ENCODE measurements around the gene AFF1. TPM values are rescaled to one million over a fixed set of nuclear protein-coding genes. Genes with fewer than 3 reads are reported as not detected.
A peak's percentile ranks its signal among the peaks of the same experiment; 100 is the strongest.

Gene AFF1
- total RNA-seq, 3 donors from 2014 or later = 67.2 to 80.5 (median 70.5) TPM

GRCh38 chr4:87044511-87045233, 109.9 kb downstream of the AFF1 start:
- Histone ChIP-seq H3K4me3 (peak overlapping the region in 1 of 3 donors; percentile 37), H3K9me3 (no peaks in the 10 kb centered on the region), H3K36me3 (no peaks in the 10 kb centered on the region), H3K4me1 (no peaks in the 10 kb centered on the region), H3K27me3 (no peaks in the 10 kb centered on the region), H3K27ac (peak overlapping the region; percentile 72 to 90)
- DNase-seq (ENCODE audit: low spot score in 2 of 2) = no peak
- TF ChIP-seq CTCF (IDR thresholded peaks at IDR 0.05) (no peak), POLR2A (IDR thresholded peaks at IDR 0.05) (no peak), POLR2AphosphoS5 (IDR thresholded peaks at IDR 0.05) (no peak)
- intact Hi-C loops (cut with DNase I; ENCODE audit: low total_unique reads) = no loop called here

- no peaks in the 10 kb centered on the region for H3K36me3 ChIP-seq
- peak overlapping the region; percentile 72 to 90 for H3K27ac ChIP-seq
- H3K27me3 ChIP-seq = no peaks in the 10 kb centered on the region
- intact Hi-C loops (cut with DNase I; ENCODE audit: low total_unique reads) = no loop called here
- no peaks in the 10 kb centered on the region for H3K9me3 ChIP-seq
- H3K4me1 ChIP-seq = no peaks in the 10 kb centered on the region
- no peak for DNase-seq (ENCODE audit: low spot score in 2 of 2)
- TF ChIP-seq POLR2A (IDR thresholded peaks at IDR 0.05) = no peak
- no peak for TF ChIP-seq POLR2AphosphoS5 (IDR thresholded peaks at IDR 0.05)
- TF ChIP-seq CTCF (IDR thresholded peaks at IDR 0.05) = no peak
- H3K4me3 ChIP-seq = peak overlapping the region in 1 of 3 donors; percentile 37
Measured at GRCh38 chr4:87045234-87045558, 110.4 kb downstream of the AFF1 start.

- Histone ChIP-seq H3K4me3 (peak overlapping the region in 1 of 3 donors; percentile 37), H3K27me3 (no peaks in the 10 kb centered on the region), H3K4me1 (no peaks in the 10 kb centered on the region), H3K9me3 (no peaks in the 10 kb centered on the region), H3K27ac (peak overlapping the region; percentile 72 to 90), H3K36me3 (no peaks in the 10 kb centered on the region)
- DNase-seq (ENCODE audit: low spot score in 2 of 2) = no peak
- TF ChIP-seq CTCF (IDR thresholded peaks at IDR 0.05) (no peak), POLR2AphosphoS5 (IDR thresholded peaks at IDR 0.05) (peak in 2 of 3 donors; percentile 17 to 19), POLR2A (IDR thresholded peaks at IDR 0.05) (no peak)
- intact Hi-C loops (cut with DNase I; ENCODE audit: low total_unique reads) = no loop called here
Measured at GRCh38 chr4:87045659-87046058, 110.8 kb downstream of the AFF1 start.

- no peak for TF ChIP-seq CTCF (IDR thresholded peaks at IDR 0.05)
- TF ChIP-seq POLR2AphosphoS5 (IDR thresholded peaks at IDR 0.05) = peak in 1 of 3 donors; percentile 14
- TF ChIP-seq POLR2A (IDR thresholded peaks at IDR 0.05) = no peak
- no peaks in the 10 kb centered on the region for H3K9me3 ChIP-seq
- H3K27ac ChIP-seq = peak overlapping the region; percentile 72 to 90
- intact Hi-C loops (cut with DNase I; ENCODE audit: low total_unique reads) = no loop called here
- no peaks in the 10 kb centered on the region for H3K27me3 ChIP-seq
- H3K36me3 ChIP-seq = no peaks in the 10 kb centered on the region
- H3K4me3 ChIP-seq = no peak overlapping the region
- no peak for DNase-seq (ENCODE audit: low spot score in 2 of 2)
- H3K4me1 ChIP-seq = no peaks in the 10 kb centered on the region
Measured at GRCh38 chr4:87046121-87046551, 111.3 kb downstream of the AFF1 start.

- no peak overlapping the region for H3K4me3 ChIP-seq
- TF ChIP-seq POLR2A (IDR thresholded peaks at IDR 0.05) = no peak
- peak overlapping the region; percentile 72 to 78 for H3K27ac ChIP-seq
- H3K36me3 ChIP-seq = no peaks in the 10 kb centered on the region
- no peaks in the 10 kb centered on the region for H3K4me1 ChIP-seq
- DNase-seq (ENCODE audit: low spot score in 2 of 2) = no peak
- intact Hi-C loops (cut with DNase I; ENCODE audit: low total_unique reads) = no loop called here
- H3K9me3 ChIP-seq = no peaks in the 10 kb centered on the region
- no peaks in the 10 kb centered on the region for H3K27me3 ChIP-seq
Measured at GRCh38 chr4:87047281-87047798, 112.5 kb downstream of the AFF1 start.
